Activated naive CD4-positive, alpha-beta T cell treated with anti-CD3 and anti-CD28 coated beads for 36 hours (primary cell): Measurements from ENCODE around the gene C22orf23. TPM values are rescaled to one million over a fixed set of nuclear protein-coding genes. Genes with fewer than 3 reads are reported as not detected.

Source experiments
- CTCF ChIA-PET: fragments of 350-600 bp; sonication (Branson Sonifier 250); formaldehyde crosslinking; loops from one replicate; lab custom pipeline; 2021; ENCODE audit warnings: antibody characterized with exemption; lab: Charles Lee
- DNase-seq: peaks from one replicate; pipeline ENCODE4 v3.0.0-alpha.2; 2020
- H3K27ac Mint-ChIP-seq: one replicate; pipeline ENCODE4 v1.8.0; 2021; ENCODE audit warnings: mild to moderate bottlenecking, mixed read lengths
- H3K27me3 Mint-ChIP-seq: one replicate; pipeline ENCODE4 v1.8.0; 2021; ENCODE audit warnings: low read depth, mixed read lengths
- H3K36me3 Mint-ChIP-seq: one replicate; pipeline ENCODE4 v1.8.0; 2021; ENCODE audit warnings: low read depth, mixed read lengths
- H3K4me1 Mint-ChIP-seq: one replicate; pipeline ENCODE4 v1.8.0; 2021; ENCODE audit warnings: low read depth, mixed read lengths
- H3K4me3 Mint-ChIP-seq: one replicate; pipeline ENCODE4 v1.8.0; 2021; ENCODE audit warnings: mild to moderate bottlenecking, moderate library complexity, mixed read lengths
- H3K9me3 Mint-ChIP-seq: one replicate; pipeline ENCODE4 v1.8.0; 2021; ENCODE audit warnings: mixed read lengths
- intact Hi-C: fragments of 100-400 bp; cut with micrococcal nuclease; formaldehyde crosslinking; loops from one replicate; pipeline ENCODE4 v1.15.1; 2023
- total RNA-seq, 2 experiments: library from RNA; stranded (reverse); gene quantifications; one replicate each; pipeline ENCODE4 v1.2.3, GENCODE V29; 2021

Gene C22orf23
- total RNA-seq, 2 experiments from 2014 or later, result not detected

DNA sequence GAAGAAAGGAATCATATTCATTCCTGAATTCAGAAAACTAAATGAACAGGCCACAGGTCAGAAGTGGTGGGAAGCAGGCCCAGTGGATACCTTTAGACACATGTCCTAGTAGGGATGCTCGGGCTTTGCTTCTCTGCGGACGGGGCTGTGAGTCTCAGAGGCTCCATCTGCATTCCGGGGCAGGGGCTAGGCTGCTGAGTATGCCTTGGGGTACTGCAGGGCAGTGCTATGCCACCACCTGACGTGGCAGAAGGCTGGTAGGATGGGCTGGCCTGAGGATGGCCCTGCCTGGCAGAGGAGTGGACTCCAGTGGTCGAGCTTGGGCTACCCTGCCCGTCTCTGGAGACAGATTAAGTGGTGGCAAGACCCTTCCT lies 9.6 kb downstream of the C22orf23 start:
- H3K36me3 Mint-ChIP-seq, result peaks cover 2% of the 10 kb centered on the region
- intact Hi-C loops, result no loop called here

GRCh38 chr22:37943136-37943824 lies 10.1 kb downstream of the C22orf23 start:
- no peak for DNase-seq
- CTCF ChIA-PET, result interaction anchor here (1.3 kb wide), 1 partner anchor 9 kb away, joined by 5 read pairs; no protein-coding TSS in a partner anchor
- Mint-ChIP-seq H3K36me3 (peaks cover 2% of the 10 kb centered on the region), H3K4me1 (no peaks in the 10 kb centered on the region), H3K27me3 (no peaks in the 10 kb centered on the region), H3K27ac (no peak overlapping the region), H3K4me3 (no peak overlapping the region), H3K9me3 (no peaks in the 10 kb centered on the region)
- intact Hi-C loops, result no loop called here

More for the DNA sequence above, 9.6 kb downstream of the C22orf23 start:
- H3K4me3 Mint-ChIP-seq, result no peak overlapping the region
- DNase-seq, result no peak
- no peak overlapping the region for H3K27ac Mint-ChIP-seq
- no peaks in the 10 kb centered on the region for H3K9me3 Mint-ChIP-seq
- H3K27me3 Mint-ChIP-seq, result no peaks in the 10 kb centered on the region
- CTCF ChIA-PET, result interaction anchor here (1.3 kb wide), 1 partner anchor 10 kb away, joined by 5 read pairs; no protein-coding TSS in a partner anchor
- H3K4me1 Mint-ChIP-seq, result no peaks in the 10 kb centered on the region

DNA sequence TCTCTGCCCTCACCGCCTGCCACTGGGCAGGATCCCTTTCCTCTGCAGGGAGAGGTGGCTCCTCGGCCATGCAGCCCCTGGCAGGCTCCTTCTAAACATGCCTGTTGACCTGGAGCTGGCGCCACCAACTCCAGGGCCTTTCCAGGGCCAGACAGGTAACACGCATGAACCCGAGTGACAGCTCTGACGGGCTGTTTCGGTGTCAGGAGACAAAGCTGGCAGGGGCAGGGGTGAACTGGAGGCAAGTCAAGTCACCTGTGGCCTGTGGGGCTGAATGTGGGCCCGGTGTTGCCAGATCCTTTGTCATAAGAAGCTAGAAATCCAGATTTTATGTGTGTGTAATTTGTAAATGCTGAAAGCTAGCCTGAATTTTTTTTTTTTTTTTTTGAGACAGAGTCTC lies 11.3 kb downstream of the C22orf23 start:
- DNase-seq, result no peak
- intact Hi-C loops, result no loop called here
- H3K4me3 Mint-ChIP-seq, result no peak overlapping the region
- no peaks in the 10 kb centered on the region for H3K4me1 Mint-ChIP-seq
- no peaks in the 10 kb centered on the region for H3K27me3 Mint-ChIP-seq
- peaks cover 4% of the 10 kb centered on the region for H3K36me3 Mint-ChIP-seq
- CTCF ChIA-PET, result interaction anchor here (1.4 kb wide), 1 partner anchor 11 kb away, joined by 4 read pairs; no protein-coding TSS in a partner anchor
- no peak overlapping the region for H3K27ac Mint-ChIP-seq
- no peaks in the 10 kb centered on the region for H3K9me3 Mint-ChIP-seq

DNA sequence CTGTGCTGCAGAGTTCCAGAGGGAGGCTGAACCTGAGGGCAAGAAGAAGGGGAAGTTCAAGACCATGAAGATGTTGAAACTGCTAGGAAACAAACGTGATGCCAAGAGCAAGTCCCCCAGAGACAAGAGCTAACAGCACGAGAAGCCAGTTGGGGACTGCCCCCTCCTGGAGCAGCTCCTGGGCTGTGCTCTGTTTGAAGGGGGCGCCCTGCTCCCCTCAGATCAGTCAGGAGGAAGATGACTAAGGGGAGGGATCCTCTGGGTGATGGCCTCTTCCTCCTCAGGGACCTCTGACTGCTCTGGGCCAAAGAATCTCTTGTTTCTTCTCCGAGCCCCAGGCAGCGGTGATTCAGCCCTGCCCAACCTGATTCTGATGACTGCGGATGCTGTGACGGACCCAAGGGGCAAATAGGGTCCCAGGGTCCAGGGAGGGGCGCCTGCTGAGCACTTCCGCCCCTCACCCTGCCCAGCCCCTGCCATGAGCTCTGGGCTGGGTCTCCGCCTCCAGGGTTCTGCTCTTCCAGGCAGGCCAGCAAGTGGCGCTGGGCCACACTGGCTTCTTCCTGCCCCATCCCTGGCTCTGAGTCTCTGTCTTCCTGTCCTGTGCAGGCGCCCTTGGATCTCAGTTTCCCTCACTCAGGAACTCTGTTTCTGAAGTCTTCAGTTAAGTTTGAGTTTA lies 12.6 kb downstream of the C22orf23 start:
- no peak overlapping the region for H3K4me3 Mint-ChIP-seq
- intact Hi-C loops, result no loop called here
- no peaks in the 10 kb centered on the region for H3K4me1 Mint-ChIP-seq
- CTCF ChIA-PET, result interaction anchor here (1.0 kb wide), 1 partner anchor 45 kb away, joined by 3 read pairs; no protein-coding TSS in a partner anchor
- no peak for DNase-seq
- no peaks in the 10 kb centered on the region for H3K27me3 Mint-ChIP-seq
- H3K27ac Mint-ChIP-seq, result no peak overlapping the region
- H3K9me3 Mint-ChIP-seq, result no peaks in the 10 kb centered on the region
- peaks cover 4% of the 10 kb centered on the region for H3K36me3 Mint-ChIP-seq

DNA sequence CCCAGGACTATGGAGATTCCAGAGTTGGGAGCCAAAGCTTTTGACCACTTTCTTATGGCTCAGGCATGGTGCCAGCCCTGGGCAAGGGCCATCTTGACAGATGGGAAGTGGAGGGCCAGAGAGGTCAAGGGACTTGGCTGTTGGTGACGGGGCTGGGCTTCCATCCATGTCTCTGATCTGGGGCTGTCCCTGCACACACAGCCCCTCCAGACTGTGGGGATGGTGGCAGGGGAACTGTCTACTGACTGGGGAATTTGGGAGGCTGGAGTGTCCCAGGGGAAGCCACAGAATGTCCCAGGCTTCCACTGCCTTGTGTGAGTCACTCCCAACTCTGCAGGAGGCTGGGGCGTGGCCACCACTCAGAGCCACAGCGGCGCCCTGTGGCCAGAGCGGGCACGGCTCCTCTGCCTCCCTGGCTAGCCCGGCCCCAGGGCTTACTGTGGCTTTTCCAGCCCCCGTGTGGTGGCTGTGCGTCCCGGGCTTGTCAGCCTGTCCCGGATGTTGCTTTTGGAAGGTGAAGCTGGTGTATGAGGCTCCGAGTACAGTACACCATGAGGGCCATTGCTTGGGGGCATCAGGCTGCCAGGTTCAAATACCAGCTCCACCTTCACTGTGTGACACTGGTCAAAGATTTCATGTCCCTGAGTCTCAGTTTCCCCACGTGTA lies 19.6 kb downstream of the C22orf23 start:
- no peaks in the 10 kb centered on the region for H3K27me3 Mint-ChIP-seq
- CTCF ChIA-PET, result interaction anchor here (0.6 to 5.5 kb wide), 18 partner anchors 10 to 124 kb away, joined by 3 to 39 read pairs (median 5); partner anchors contain the start of genes ANKRD54 and MICALL1
- no peaks in the 10 kb centered on the region for H3K9me3 Mint-ChIP-seq
- H3K36me3 Mint-ChIP-seq, result peaks cover 2% of the 10 kb centered on the region
- H3K27ac Mint-ChIP-seq, result peak overlapping the region; percentile 8
- intact Hi-C loops, result loop anchor here (1.0 to 2.0 kb wide), 4 partner anchors 28 to 117 kb away; partner anchors contain the start of gene MICALL1
- H3K4me1 Mint-ChIP-seq, result peaks cover 12% of the 10 kb centered on the region
- H3K4me3 Mint-ChIP-seq, result no peak overlapping the region
- peak; percentile 94 for DNase-seq

GRCh38 chr22:37932821-37933578 lies 20.4 kb downstream of the C22orf23 start:
- Mint-ChIP-seq H3K4me1 (peaks cover 12% of the 10 kb centered on the region), H3K9me3 (no peaks in the 10 kb centered on the region), H3K27me3 (no peaks in the 10 kb centered on the region), H3K27ac (no peak overlapping the region), H3K4me3 (no peak overlapping the region), H3K36me3 (peaks cover 2% of the 10 kb centered on the region)
- intact Hi-C loops, result no loop called here
- DNase-seq, result no peak
- CTCF ChIA-PET, result interaction anchor here (1.0 to 5.5 kb wide), 7 partner anchors 14 to 116 kb away, joined by 3 to 39 read pairs (median 5); partner anchors contain the start of gene MICALL1

- Mint-ChIP-seq H3K4me1 (peaks cover 12% of the 10 kb centered on the region), H3K27ac (no peak overlapping the region), H3K27me3 (no peaks in the 10 kb centered on the region), H3K4me3 (no peak overlapping the region), H3K9me3 (no peaks in the 10 kb centered on the region), H3K36me3 (no peaks in the 10 kb centered on the region)
- CTCF ChIA-PET, result interaction anchor here (1.0 to 5.5 kb wide), 5 partner anchors 14 to 115 kb away, joined by 3 to 39 read pairs (median 4); partner anchors contain the start of gene MICALL1
- intact Hi-C loops, result no loop called here
- no peak for DNase-seq
These were observed 21.0 kb downstream of the C22orf23 start for GRCh38 chr22:37932401-37932800.

- H3K27ac Mint-ChIP-seq, result no peak overlapping the region
- DNase-seq, result no peak
- CTCF ChIA-PET, result interaction anchor here (1.0 to 5.5 kb wide), 4 partner anchors 13 to 115 kb away, joined by 3 to 39 read pairs (median 4); partner anchors contain the start of gene MICALL1
These were observed 21.5 kb downstream of the C22orf23 start for GRCh38 chr22:37931893-37932389.

GRCh38 chr22:37930952-37931440 lies 22.4 kb downstream of the C22orf23 start:
- H3K4me3 Mint-ChIP-seq, result no peak overlapping the region
- peaks cover 12% of the 10 kb centered on the region for H3K4me1 Mint-ChIP-seq
- no peaks in the 10 kb centered on the region for H3K36me3 Mint-ChIP-seq
- intact Hi-C loops, result no loop called here
- H3K27me3 Mint-ChIP-seq, result no peaks in the 10 kb centered on the region
- DNase-seq, result no peak
- CTCF ChIA-PET, result interaction anchor here (0.6 to 5.5 kb wide), 7 partner anchors 11 to 114 kb away, joined by 3 to 39 read pairs (median 4); partner anchors contain the start of genes ANKRD54 and MICALL1
- H3K9me3 Mint-ChIP-seq, result no peaks in the 10 kb centered on the region
- H3K27ac Mint-ChIP-seq, result no peak overlapping the region

More at GRCh38 chr22:37931893-37932389, 21.5 kb downstream of the C22orf23 start:
- intact Hi-C loops, result no loop called here
- Mint-ChIP-seq H3K36me3 (no peaks in the 10 kb centered on the region), H3K4me3 (no peak overlapping the region), H3K27me3 (no peaks in the 10 kb centered on the region), H3K9me3 (no peaks in the 10 kb centered on the region), H3K4me1 (peaks cover 12% of the 10 kb centered on the region)

- DNase-seq, result peak; percentile 42
- Mint-ChIP-seq H3K27ac (no peak overlapping the region), H3K4me3 (no peak overlapping the region), H3K4me1 (peaks cover 12% of the 10 kb centered on the region), H3K27me3 (no peaks in the 10 kb centered on the region), H3K36me3 (no peaks in the 10 kb centered on the region), H3K9me3 (no peaks in the 10 kb centered on the region)
- intact Hi-C loops, result no loop called here
- CTCF ChIA-PET, result interaction anchor here (1.0 to 5.5 kb wide), 5 partner anchors 11 to 113 kb away, joined by 3 to 39 read pairs (median 4); partner anchors contain the start of genes ANKRD54 and MICALL1
These were observed 23.0 kb downstream of the C22orf23 start for GRCh38 chr22:37930270-37930951.
